IPS DF 6.9 (cell line): ENCODE results near the gene VPS8.
"Not testable (repeated sequence)": the region's sequence is repeated elsewhere in the genome, so short reads cannot be mapped to it uniquely, and the experiment has no call there.

Experiments
- DNase-seq: peaks from one replicate; pipeline ENCODE4 v3.0.0-alpha.2; 2013; ENCODE audit warnings: low read depth, low spot score
- H3K27ac ChIP-seq: one replicate; pipeline ENCODE4 v1.5.1; 2013; ENCODE audit warnings: low read length, control low read depth
- H3K27me3 ChIP-seq: 2 replicates; pipeline ENCODE4 v1.6.1; 2013; ENCODE audit warnings: mild to moderate bottlenecking, low read length; ENCODE audit not compliant: control insufficient read depth, insufficient read depth
- H3K36me3 ChIP-seq: 2 replicates; pipeline ENCODE4 v1.6.1; 2013; ENCODE audit warnings: low read length; ENCODE audit not compliant: control insufficient read depth, insufficient read depth
- H3K4me1 ChIP-seq: 2 replicates; pipeline ENCODE4 v1.6.1; 2013; ENCODE audit warnings: low read length; ENCODE audit not compliant: control insufficient read depth, insufficient read depth
- H3K4me3 ChIP-seq: 2 replicates; pipeline ENCODE4 v1.5.1; 2013; ENCODE audit warnings: mild to moderate bottlenecking, low read length
- H3K9me3 ChIP-seq: 2 replicates; pipeline ENCODE4 v1.6.1; 2013; ENCODE audit warnings: low read length, inconsistent platforms; ENCODE audit not compliant: control insufficient read depth, insufficient read depth
- WGBS: extraction: QIAGEN DNeasy Blood & Tissue Kit; methylation state at CpG from one replicate; pipeline ENCODE4 v1.1.7; 2013; ENCODE audit warnings: mixed read lengths, missing lambda C conversion rate; ENCODE audit not compliant: insufficient read length, insufficient coverage; 5-methylcytosine and 5-hydroxymethylcytosine counted together

VPS8 gene

DNA sequence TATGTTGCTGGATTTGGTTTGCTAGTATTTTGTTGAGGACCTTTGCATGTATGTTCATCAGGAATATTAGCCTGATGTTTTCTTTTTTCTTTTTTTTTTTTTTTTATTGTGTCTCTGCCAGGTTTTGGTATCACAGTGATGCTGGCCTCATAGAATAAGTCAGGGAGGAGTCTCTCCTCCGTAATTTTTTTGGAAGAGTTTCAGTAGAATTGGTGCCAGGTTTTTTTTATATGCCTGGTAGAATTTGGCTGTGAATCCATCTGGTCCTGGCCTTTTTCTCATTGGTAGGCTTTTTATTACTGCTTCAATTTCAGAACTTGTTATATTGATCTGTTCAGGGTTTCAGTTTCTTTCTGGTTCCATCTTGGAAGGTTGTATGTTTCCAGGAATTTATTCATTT is 165.8 kb downstream of the VPS8 start:
- no peak overlapping the region for H3K4me3 ChIP-seq
- no peaks in the 10 kb centered on the region for H3K27me3 ChIP-seq
- H3K4me1 ChIP-seq = no peaks in the 10 kb centered on the region
- H3K9me3 ChIP-seq = no peaks in the 10 kb centered on the region
- WGBS = no CpG with 5 or more reads among the region's 1 CpG
- H3K27ac ChIP-seq = no peak overlapping the region
- no peak for DNase-seq
- no peaks in the 10 kb centered on the region for H3K36me3 ChIP-seq

DNA sequence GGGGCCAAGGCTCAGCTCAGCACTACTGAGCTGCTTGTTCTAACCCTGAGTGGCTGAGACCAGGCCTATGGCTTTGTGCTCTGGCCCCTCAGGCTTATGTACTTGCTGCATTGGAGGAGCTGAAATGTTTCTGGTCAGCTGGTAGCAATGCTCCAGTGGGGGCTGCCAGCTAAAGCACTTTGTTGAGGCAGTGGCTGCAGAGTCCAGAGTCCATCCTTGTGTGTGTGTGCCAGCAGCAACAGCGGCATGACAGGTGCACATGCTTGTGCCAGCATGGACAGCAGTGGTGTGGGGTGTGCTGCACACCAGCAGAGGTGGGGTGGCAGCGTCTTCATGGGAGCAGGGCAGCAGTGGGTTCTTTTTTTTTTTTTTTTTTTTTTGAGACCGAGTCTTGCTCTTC is 169.1 kb downstream of the VPS8 start:
- WGBS = no CpG with 5 or more reads among the region's 3 CpGs
- no peaks in the 10 kb centered on the region for H3K27me3 ChIP-seq
- no peaks in the 10 kb centered on the region for H3K4me1 ChIP-seq
- no peaks in the 10 kb centered on the region for H3K9me3 ChIP-seq
- no peak overlapping the region for H3K27ac ChIP-seq
- no peaks in the 10 kb centered on the region for H3K36me3 ChIP-seq
- DNase-seq = no peak
- H3K4me3 ChIP-seq = no peak overlapping the region

DNA sequence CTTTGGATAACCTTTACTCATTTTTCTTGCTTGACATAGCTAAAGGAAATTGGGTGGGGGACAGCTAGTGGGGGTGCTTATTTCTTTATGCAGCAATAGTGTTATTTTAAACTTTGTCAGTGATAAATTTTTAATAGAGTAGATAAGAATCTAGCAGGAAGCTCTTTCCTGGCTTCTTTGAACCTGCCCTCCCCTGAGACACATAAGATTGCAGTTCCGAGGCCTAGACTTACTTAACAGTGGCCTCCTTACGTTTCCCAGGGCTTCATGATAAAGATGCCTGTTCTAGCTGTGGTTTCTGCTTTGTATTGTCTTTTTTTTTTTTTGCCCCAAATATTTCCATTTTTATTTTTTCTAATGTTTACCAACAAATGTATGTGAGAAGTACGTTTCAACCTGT is 170.1 kb downstream of the VPS8 start:
- H3K36me3 ChIP-seq = no peaks in the 10 kb centered on the region
- no peak overlapping the region for H3K27ac ChIP-seq
- no peaks in the 10 kb centered on the region for H3K9me3 ChIP-seq
- WGBS = no CpG with 5 or more reads among the region's 3 CpGs
- H3K4me1 ChIP-seq = no peaks in the 10 kb centered on the region
- no peaks in the 10 kb centered on the region for H3K27me3 ChIP-seq
- no peak for DNase-seq
- no peak overlapping the region for H3K4me3 ChIP-seq

DNA sequence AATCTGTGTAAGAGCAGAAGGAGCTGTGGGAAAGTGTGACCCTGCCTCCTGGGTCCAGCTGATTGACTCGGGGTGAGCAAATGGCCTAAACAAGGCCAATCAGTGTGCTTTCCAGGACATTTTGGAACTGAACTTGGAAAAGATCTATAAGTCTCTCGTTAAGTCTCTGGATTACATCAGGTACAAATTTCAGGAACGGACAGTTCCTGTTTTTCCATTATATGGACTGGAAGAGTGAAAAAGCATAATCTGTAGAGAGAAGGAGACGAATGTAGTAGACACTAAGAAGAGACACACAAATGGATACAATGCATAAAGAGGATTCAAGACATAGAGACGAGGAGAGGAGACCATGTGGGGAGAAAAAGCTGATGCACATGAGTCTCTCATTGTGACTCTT is 173.6 kb downstream of the VPS8 start:
- no CpG with 5 or more reads among the region's 5 CpGs for WGBS

DNA sequence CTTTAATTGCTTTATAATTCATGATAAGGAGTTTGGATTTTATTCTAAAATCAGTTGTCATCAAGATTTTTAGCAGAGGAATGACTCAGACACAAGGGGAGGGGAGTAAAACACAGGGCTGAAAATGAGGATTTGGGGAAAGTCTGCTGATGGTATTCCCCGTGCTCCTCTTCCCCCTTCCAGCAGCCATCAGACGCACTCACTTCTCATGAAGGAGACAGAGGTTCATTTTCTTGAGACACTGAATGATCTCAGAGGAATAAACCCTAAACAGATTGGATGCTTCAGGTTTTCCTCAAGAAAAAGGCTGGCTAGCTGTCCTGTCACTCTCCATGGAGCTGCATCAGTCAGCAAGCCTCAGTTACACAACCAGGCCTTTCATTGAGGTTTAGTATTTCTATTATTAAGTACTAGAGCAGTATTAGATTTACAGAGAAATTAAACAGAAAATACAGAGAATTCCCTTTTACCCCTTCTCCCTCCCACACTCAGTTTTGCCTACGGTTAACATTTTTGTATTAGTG is 174.5 kb downstream of the VPS8 start:
- no peak overlapping the region for H3K27ac ChIP-seq
- H3K4me1 ChIP-seq = no peaks in the 10 kb centered on the region
- H3K36me3 ChIP-seq = no peaks in the 10 kb centered on the region
- DNase-seq = no peak
- H3K27me3 ChIP-seq = no peaks in the 10 kb centered on the region
- no CpG with 5 or more reads among the region's 3 CpGs for WGBS
- no peaks in the 10 kb centered on the region for H3K9me3 ChIP-seq
- H3K4me3 ChIP-seq = no peak overlapping the region

More for the DNA sequence above, 173.6 kb downstream of the VPS8 start:
- Histone ChIP-seq H3K27me3 (no peaks in the 10 kb centered on the region), H3K4me1 (no peaks in the 10 kb centered on the region), H3K27ac (no peak overlapping the region), H3K9me3 (no peaks in the 10 kb centered on the region), H3K36me3 (no peaks in the 10 kb centered on the region), H3K4me3 (no peak overlapping the region)
- DNase-seq = no peak

DNA sequence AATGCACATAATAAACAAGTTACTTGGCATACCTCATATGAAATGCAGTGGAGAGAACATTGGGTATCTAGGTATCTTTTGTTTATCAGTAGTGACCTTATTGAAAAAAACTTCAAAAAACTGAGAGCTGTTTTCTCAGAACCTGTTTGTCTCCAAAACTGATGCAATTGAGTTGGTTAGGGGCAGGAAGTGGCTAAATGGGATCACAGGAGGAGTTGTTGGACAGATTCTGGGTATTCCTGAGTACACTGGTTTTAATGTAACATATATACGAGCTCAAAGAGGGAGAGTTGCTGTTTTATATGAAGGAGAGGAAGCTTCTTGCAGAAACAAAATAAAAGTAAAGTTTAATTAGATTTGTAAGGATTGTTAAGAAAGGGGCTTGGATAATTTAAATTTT is 181.4 kb downstream of the VPS8 start:
- DNase-seq = no peak
- Histone ChIP-seq H3K27me3 (no peaks in the 10 kb centered on the region), H3K4me3 (no peak overlapping the region), H3K36me3 (no peaks in the 10 kb centered on the region; the same call in 1 of the 2 replicates), H3K9me3 (no peaks in the 10 kb centered on the region), H3K4me1 (no peaks in the 10 kb centered on the region), H3K27ac (no peak overlapping the region)
- WGBS = no CpG with 5 or more reads among the region's 1 CpG

DNA sequence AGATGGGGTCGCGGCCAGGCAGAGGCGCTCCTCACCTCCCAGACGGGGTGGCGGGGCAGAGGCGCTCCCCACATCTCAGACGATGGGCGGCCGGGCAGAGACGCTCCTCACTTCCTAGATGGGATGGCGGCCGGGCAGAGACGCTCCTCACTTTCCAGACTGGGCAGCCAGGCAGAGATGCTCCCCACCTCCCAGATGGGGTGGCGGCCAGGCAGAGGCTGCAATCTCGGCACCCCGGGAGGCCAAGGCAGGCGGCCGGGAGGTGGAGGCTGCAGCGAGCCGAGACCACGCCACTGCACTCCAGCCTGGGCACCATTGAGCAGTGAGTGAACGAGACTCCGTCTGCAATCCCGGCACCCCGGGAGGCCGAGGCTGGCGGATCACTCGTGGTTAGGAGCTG is 191.9 kb downstream of the VPS8 start:
- WGBS = no CpG with 5 or more reads among the region's 28 CpGs
- H3K27me3 ChIP-seq, H3K36me3 ChIP-seq: not testable (repeated sequence)

DNA sequence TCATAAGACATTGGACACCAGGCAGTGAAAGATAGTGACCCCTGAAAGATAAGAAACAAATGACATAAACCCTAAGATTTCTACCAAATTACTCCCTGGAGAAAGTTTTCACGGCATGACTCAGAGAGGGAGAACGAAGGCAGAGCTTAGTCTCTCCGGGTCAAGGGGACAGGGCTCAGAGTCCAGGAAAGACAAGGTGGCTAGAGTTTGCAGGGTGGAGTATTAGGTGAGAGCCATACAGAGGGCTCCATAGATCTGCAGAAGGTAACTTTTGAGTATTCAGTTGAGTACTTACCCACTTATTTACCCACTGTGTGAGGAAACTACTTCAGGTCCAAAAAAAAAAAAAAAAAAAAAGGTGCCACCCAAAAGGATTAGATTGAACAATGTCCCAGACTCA is 197.7 kb downstream of the VPS8 start:
- Histone ChIP-seq H3K4me3 (no peak overlapping the region), H3K4me1 (no peaks in the 10 kb centered on the region), H3K27me3 (no peaks in the 10 kb centered on the region), H3K36me3 (no peaks in the 10 kb centered on the region), H3K9me3 (no peaks in the 10 kb centered on the region), H3K27ac (no peak overlapping the region)
- no CpG with 5 or more reads among the region's 3 CpGs for WGBS
- no peak for DNase-seq

More for the DNA sequence above, 191.9 kb downstream of the VPS8 start:
- H3K4me1 ChIP-seq, H3K9me3 ChIP-seq, DNase-seq, H3K4me3 ChIP-seq, H3K27ac ChIP-seq: not testable (repeated sequence)

DNA sequence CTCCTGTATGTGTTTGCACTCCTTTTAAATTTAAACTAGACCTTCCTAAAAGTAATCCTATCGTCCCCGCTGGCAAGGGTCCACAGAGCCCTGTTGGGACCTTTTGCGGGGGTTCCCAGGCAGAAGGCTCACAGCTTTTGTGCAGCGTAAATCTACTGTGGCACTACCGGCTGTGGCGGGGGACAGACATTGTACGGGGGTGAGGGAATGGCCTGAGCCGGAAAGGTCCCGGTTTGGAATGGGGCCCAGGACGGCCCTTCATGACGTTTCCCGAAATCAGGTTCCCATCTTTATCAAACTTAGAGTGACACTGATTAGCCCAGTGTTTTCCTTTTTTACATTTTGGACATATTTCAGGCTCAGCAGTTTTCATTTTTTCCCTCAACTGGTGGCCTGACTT is 205.6 kb downstream of the VPS8 start:
- no CpG with 5 or more reads among the region's 12 CpGs for WGBS
- H3K4me3 ChIP-seq, H3K36me3 ChIP-seq, H3K27me3 ChIP-seq, DNase-seq, H3K9me3 ChIP-seq, H3K27ac ChIP-seq, H3K4me1 ChIP-seq: not testable (repeated sequence)

DNA sequence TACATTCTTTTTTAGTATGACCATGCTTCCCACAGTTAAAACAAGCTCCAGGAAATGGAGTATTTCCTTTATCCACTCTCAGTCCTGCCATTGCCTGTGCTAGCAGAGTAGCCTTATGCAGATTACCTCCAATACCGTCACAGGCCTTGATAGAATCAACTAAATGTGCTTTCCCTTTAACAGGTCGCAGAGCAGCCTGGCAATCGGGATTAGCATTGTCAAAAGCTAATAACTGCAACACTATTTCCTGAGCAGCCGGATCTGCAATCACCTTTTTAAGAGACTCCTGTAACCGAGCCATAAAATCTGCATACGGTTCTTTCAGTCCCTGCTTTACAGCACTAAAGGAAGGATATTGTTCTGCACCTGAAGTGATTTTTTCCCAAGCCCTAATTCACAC is 206.0 kb downstream of the VPS8 start:
- not testable (repeated sequence) for H3K4me1 ChIP-seq, H3K9me3 ChIP-seq, H3K36me3 ChIP-seq, H3K27me3 ChIP-seq, H3K27ac ChIP-seq, DNase-seq, H3K4me3 ChIP-seq
- no CpG with 5 or more reads among the region's 6 CpGs for WGBS

DNA sequence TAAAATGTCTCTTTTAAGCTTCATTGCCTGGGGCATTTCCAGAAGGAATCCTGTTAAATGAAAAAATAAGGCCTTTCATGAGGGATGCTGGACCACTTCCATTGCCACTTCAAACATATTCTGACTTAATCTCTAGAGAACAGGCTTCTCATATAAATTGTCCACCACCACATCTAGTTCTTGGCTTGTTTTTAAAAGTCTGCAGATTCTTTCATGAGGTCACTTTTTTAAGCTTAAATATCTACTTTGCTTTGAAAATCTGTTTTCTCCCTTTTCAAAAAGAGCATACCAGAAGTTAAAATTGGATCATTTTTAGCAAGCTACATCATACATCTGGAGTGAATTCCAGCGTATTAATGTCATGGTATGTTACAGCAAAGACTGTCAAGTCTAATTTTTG is 209.3 kb downstream of the VPS8 start:
- Histone ChIP-seq H3K27ac (no peak overlapping the region), H3K27me3 (no peaks in the 10 kb centered on the region), H3K4me3 (no peak overlapping the region), H3K9me3 (no peaks in the 10 kb centered on the region; the same call in 1 of the 2 replicates), H3K36me3 (no peaks in the 10 kb centered on the region), H3K4me1 (no peaks in the 10 kb centered on the region)
- no peak for DNase-seq
- no CpG with 5 or more reads among the region's 1 CpG for WGBS
